ENCODE data around the gene PSMD2. TPM values are rescaled to one million over a fixed set of nuclear protein-coding genes. Genes with fewer than 3 reads are reported as not detected.
"Not testable (repeated sequence)": the region's sequence is repeated elsewhere in the genome, so short reads cannot be mapped to it uniquely, and the experiment has no call there.

PSMD2 gene
- total RNA-seq, 1 donor from 2014 or later, result 507 TPM

- DNase-seq (ENCODE audit: low read depth), result peak; percentile 53
- Histone ChIP-seq H3K36me3 (ENCODE audit: control insufficient read depth, insufficient read depth, low read length) (peaks cover 23% of the 10 kb centered on the region), H3K4me3 (ENCODE audit: low read depth, low read length) (peak overlapping the region; percentile 75), H3K27me3 (ENCODE audit: control insufficient read depth, insufficient read depth, low read length) (no peaks in the 10 kb centered on the region)
- no peak for FAIRE-seq
- no peak for TF ChIP-seq CTCF (IDR thresholded peaks at IDR 0.05; ENCODE audit: insufficient read depth, low read length, severe bottlenecking)
Observed at GRCh38 chr3:184336547-184337398, 37.7 kb downstream of the PSMD2 start.

GRCh38 chr3:184337399-184337714, 38.3 kb downstream of the PSMD2 start, which contains the start of gene FAM131A:
FAM131A (plus strand) TSS chr3:184337600; CDS start chr3:184337631, 31 bp downstream.
- no peaks in the 10 kb centered on the region for H3K27me3 ChIP-seq (ENCODE audit: control insufficient read depth, insufficient read depth, low read length)
- no peak for FAIRE-seq
- peaks cover 18% of the 10 kb centered on the region for H3K36me3 ChIP-seq (ENCODE audit: control insufficient read depth, insufficient read depth, low read length)
- no peak for TF ChIP-seq CTCF (IDR thresholded peaks at IDR 0.05; ENCODE audit: insufficient read depth, low read length, severe bottlenecking)
- peak within 1 kb of the TSS; percentile 75 for H3K4me3 ChIP-seq (ENCODE audit: low read depth, low read length)
- DNase-seq (ENCODE audit: low read depth), result no peak

GRCh38 chr3:184337981-184338380, 38.9 kb downstream of the PSMD2 start:
- TF ChIP-seq CTCF (IDR thresholded peaks at IDR 0.05; ENCODE audit: insufficient read depth, low read length, severe bottlenecking), result no peak
- DNase-seq (ENCODE audit: low read depth) (no peak), FAIRE-seq (no peak)
- H3K36me3 ChIP-seq (ENCODE audit: control insufficient read depth, insufficient read depth, low read length), result peaks cover 23% of the 10 kb centered on the region
- H3K27me3 ChIP-seq (ENCODE audit: control insufficient read depth, insufficient read depth, low read length), result no peaks in the 10 kb centered on the region
- H3K4me3 ChIP-seq (ENCODE audit: low read depth, low read length), result no peak overlapping the region

- H3K27me3 ChIP-seq (ENCODE audit: control insufficient read depth, insufficient read depth, low read length), result no peaks in the 10 kb centered on the region
- TF ChIP-seq CTCF (IDR thresholded peaks at IDR 0.05; ENCODE audit: insufficient read depth, low read length, severe bottlenecking), result peak; percentile 5
- DNase-seq (ENCODE audit: low read depth), result peak; percentile 68
- peaks cover 25% of the 10 kb centered on the region for H3K36me3 ChIP-seq (ENCODE audit: control insufficient read depth, insufficient read depth, low read length)
- no peak for FAIRE-seq
- peak overlapping the region; percentile 7 for H3K4me3 ChIP-seq (ENCODE audit: low read depth, low read length)
Observed at GRCh38 chr3:184338511-184338945, 39.5 kb downstream of the PSMD2 start.

GRCh38 chr3:184339001-184339400, 40.0 kb downstream of the PSMD2 start:
- TF ChIP-seq CTCF (IDR thresholded peaks at IDR 0.05; ENCODE audit: insufficient read depth, low read length, severe bottlenecking), result no peak
- Histone ChIP-seq H3K4me3 (ENCODE audit: low read depth, low read length) (peak overlapping the region; percentile 7), H3K36me3 (ENCODE audit: control insufficient read depth, insufficient read depth, low read length) (peaks cover 25% of the 10 kb centered on the region), H3K27me3 (ENCODE audit: control insufficient read depth, insufficient read depth, low read length) (no peaks in the 10 kb centered on the region)
- DNase-seq (ENCODE audit: low read depth), result peak; percentile 37
- no peak for FAIRE-seq

- not testable (repeated sequence) for H3K4me3 ChIP-seq (ENCODE audit: low read depth, low read length); H3K27me3 ChIP-seq (ENCODE audit: control insufficient read depth, insufficient read depth, low read length); FAIRE-seq; DNase-seq (ENCODE audit: low read depth)
- H3K36me3 ChIP-seq (ENCODE audit: control insufficient read depth, insufficient read depth, low read length), result peaks cover 27% of the 10 kb centered on the region
Observed at GRCh38 chr3:184339451-184340135, 40.6 kb downstream of the PSMD2 start.

Measured in bronchial epithelial cell (primary cell).